Mesenchymal stem cell (in vitro differentiated cells and primary cell): ENCODE data around the gene TMEM143.
A peak's percentile ranks its signal among the peaks of the same experiment; 100 is the strongest.
"Not testable (repeated sequence)": the region's sequence is repeated elsewhere in the genome, so short reads cannot be mapped to it uniquely, and the experiment has no call there.

Experiments used
- DNase-seq: peaks from one replicate; pipeline ENCODE4 v3.0.0-alpha.2; 2013
- H2AFZ ChIP-seq: one replicate; pipeline ENCODE4 v1.6.1; 2013; ENCODE audit warnings: low read depth, mild to moderate bottlenecking, control low read depth, inconsistent platforms, low read length, moderate library complexity
- H2AK5ac ChIP-seq: 2 replicates; pipeline ENCODE4 v1.6.1; 2013; ENCODE audit warnings: low read length, moderate library complexity, mild to moderate bottlenecking, inconsistent platforms; ENCODE audit not compliant: severe bottlenecking
- H2BK120ac ChIP-seq: one replicate; pipeline ENCODE4 v1.6.1; 2013; ENCODE audit warnings: low read depth, mild to moderate bottlenecking, inconsistent platforms, low read length, moderate library complexity
- H2BK12ac ChIP-seq, 2 experiments: one replicate each; pipeline ENCODE4 v1.6.1; 2013; ENCODE audit warnings: inconsistent platforms in 2 of 2, low read length in 2 of 2, mild to moderate bottlenecking in 2 of 2, moderate library complexity in 2 of 2, control low read depth in 1 of 2
- H2BK15ac ChIP-seq: one replicate; pipeline ENCODE4 v1.6.1; 2013; ENCODE audit warnings: mild to moderate bottlenecking, low read depth, inconsistent platforms; ENCODE audit not compliant: poor library complexity, severe bottlenecking
- H2BK5ac ChIP-seq: 2 replicates; pipeline ENCODE4 v1.6.1; 2013; ENCODE audit warnings: low read depth, mild to moderate bottlenecking, low read length, control low read depth, inconsistent platforms; ENCODE audit not compliant: poor library complexity, severe bottlenecking
- H3K14ac ChIP-seq, 2 experiments: one replicate each; pipeline ENCODE4 v1.6.1; 2013; ENCODE audit warnings: inconsistent platforms in 2 of 2, low read length in 2 of 2, control low read depth in 1 of 2, mild to moderate bottlenecking in 1 of 2, moderate library complexity in 1 of 2
- H3K18ac ChIP-seq, 2 experiments: one replicate each; pipeline ENCODE4 v1.6.1; 2013; ENCODE audit warnings: inconsistent platforms in 2 of 2, low read length in 2 of 2, control low read depth in 1 of 2, low read depth in 1 of 2, mild to moderate bottlenecking in 1 of 2
- H3K23ac ChIP-seq, 2 experiments: one replicate each; pipeline ENCODE4 v1.6.1; 2013; ENCODE audit warnings: inconsistent platforms in 2 of 2, low read length in 2 of 2, mild to moderate bottlenecking in 2 of 2, moderate library complexity in 2 of 2, control low read depth in 1 of 2
- H3K27ac ChIP-seq: 2 replicates; pipeline ENCODE4 v1.5.1; 2013; ENCODE audit warnings: mild to moderate bottlenecking, moderate library complexity, low read length, control low read depth, inconsistent platforms; ENCODE audit not compliant: poor library complexity, severe bottlenecking
- H3K27me3 ChIP-seq, 2 experiments: 2 replicates each; pipeline versions ENCODE4 v1.6.1 to v1.7.0; 2013; ENCODE audit warnings: low read length in 2 of 2, mild to moderate bottlenecking in 2 of 2, moderate library complexity in 2 of 2, control low read depth in 1 of 2, inconsistent platforms in 1 of 2; ENCODE audit not compliant: control insufficient read depth in 1 of 2, insufficient read depth in 1 of 2
- H3K36me3 ChIP-seq, 2 experiments: 2 replicates each; pipeline versions ENCODE4 v1.6.1 to v1.7.0; 2013; ENCODE audit warnings: low read length in 2 of 2, control low read depth in 1 of 2, inconsistent platforms in 1 of 2, low read depth in 1 of 2, mild to moderate bottlenecking in 1 of 2; ENCODE audit not compliant: insufficient read depth in 2 of 2, control insufficient read depth in 1 of 2
- H3K4ac ChIP-seq, 2 experiments: one replicate each; pipeline ENCODE4 v1.6.1; 2013; ENCODE audit warnings: inconsistent platforms in 2 of 2, low read length in 2 of 2, mild to moderate bottlenecking in 2 of 2, moderate library complexity in 2 of 2, control low read depth in 1 of 2, low read depth in 1 of 2
- H3K4me1 ChIP-seq: 2 replicates; pipeline ENCODE4 v1.6.1; 2013; ENCODE audit warnings: low read depth, low read length, control low read depth; ENCODE audit not compliant: control insufficient read depth, insufficient read depth
- H3K4me2 ChIP-seq: 2 replicates; pipeline ENCODE4 v1.6.1; 2013; ENCODE audit warnings: low read length, mild to moderate bottlenecking, inconsistent platforms; ENCODE audit not compliant: poor library complexity, severe bottlenecking
- H3K4me3 ChIP-seq, 2 experiments: 2 replicates each; pipeline versions ENCODE4 v1.5.1 to v1.7.0; 2013; ENCODE audit warnings: low read length in 2 of 2, mild to moderate bottlenecking in 2 of 2, control low read depth in 1 of 2, low read depth in 1 of 2; ENCODE audit not compliant: insufficient read depth in 1 of 2
- H3K79me1 ChIP-seq: replicated peaks from 2 replicates; pipeline ENCODE4 v1.6.1; 2013; ENCODE audit warnings: mild to moderate bottlenecking, control low read depth, low read length, inconsistent platforms; ENCODE audit not compliant: poor library complexity, severe bottlenecking
- H3K9ac ChIP-seq: 2 replicates; pipeline ENCODE4 v1.7.0; 2013; ENCODE audit warnings: mild to moderate bottlenecking, low read length, moderate library complexity
- H3K9me3 ChIP-seq: 2 replicates; pipeline ENCODE4 v1.7.0; 2013; ENCODE audit warnings: mild to moderate bottlenecking, low read length; ENCODE audit not compliant: control insufficient read depth
- H4K8ac ChIP-seq: one replicate; pipeline ENCODE4 v1.6.1; 2013; ENCODE audit warnings: inconsistent platforms, mild to moderate bottlenecking, low read length, moderate library complexity
- H4K91ac ChIP-seq: one replicate; pipeline ENCODE4 v1.6.1; 2013; ENCODE audit warnings: mild to moderate bottlenecking, low read length, inconsistent platforms
- WGBS: methylation state at CpG from one replicate; pipeline ENCODE4 v1.1.7; 2013; ENCODE audit warnings: mixed read lengths; 5-methylcytosine and 5-hydroxymethylcytosine counted together

The TMEM143 gene

GRCh38 chr19:48321372-48321621 lies 42.4 kb downstream of the TMEM143 start:
- Histone ChIP-seq H3K4me2 (peak overlapping the region; percentile 95), H4K91ac (peak overlapping the region; percentile 98), H3K27ac (peak overlapping the region; percentile 91), H2BK15ac (peak overlapping the region; percentile 99), H3K14ac (peak overlapping the region in 1 of 2 experiments; percentile 85), H4K8ac (peak overlapping the region; percentile 99), H3K79me1 (peaks cover 4% of the 10 kb centered on the region), H3K4ac (peak overlapping the region; percentile 95 to 97), H2BK5ac (peak overlapping the region; percentile 21), H3K4me1 (peaks cover 48% of the 10 kb centered on the region), H3K18ac (peak overlapping the region; percentile 92 to 95), H3K36me3 (no peaks in the 10 kb centered on the region), H2AK5ac (peak overlapping the region; percentile 47), H3K23ac (peak overlapping the region in 1 of 2 experiments; percentile 75), H2BK12ac (peak overlapping the region; percentile 81 to 86), H2BK120ac (peak overlapping the region; percentile 95), H3K9ac (peak overlapping the region; percentile 94), H3K27me3 (no peaks in the 10 kb centered on the region), H2AFZ (no peak overlapping the region), H3K9me3 (no peaks in the 10 kb centered on the region), H3K4me3 (peak overlapping the region; percentile 63 to 83)
- DNase-seq: peak; percentile 95
- WGBS: 2% methylated on average over 21 of the region's 22 CpGs

GRCh38 chr19:48319647-48320541 lies 43.8 kb downstream of the TMEM143 start:
- Histone ChIP-seq H2BK12ac (peak overlapping the region; percentile 97), H2BK120ac (peak overlapping the region; percentile 84), H3K27ac (no peak overlapping the region), H3K14ac (no peak overlapping the region), H3K4me3 (peak overlapping the region in 1 of 2 experiments; percentile 28), H3K4me1 (peaks cover 43% of the 10 kb centered on the region), H2AFZ (peak overlapping the region; percentile 36), H3K27me3 (no peaks in the 10 kb centered on the region), H4K91ac (peak overlapping the region; percentile 98), H4K8ac (peak overlapping the region; percentile 93), H3K9ac (peak overlapping the region; percentile 65), H2AK5ac (peak overlapping the region; percentile 78), H3K18ac (peak overlapping the region; percentile 13 to 93), H3K9me3 (no peaks in the 10 kb centered on the region), H3K4me2 (no peak overlapping the region), H2BK5ac (no peak overlapping the region), H3K4ac (peak overlapping the region; percentile 86 to 87), H3K36me3 (no peaks in the 10 kb centered on the region), H3K79me1 (peaks cover 4% of the 10 kb centered on the region), H3K23ac (no peak overlapping the region), H2BK15ac (peak overlapping the region; percentile 99)
- peak; percentile 87 for DNase-seq
- 63% methylated on average over 11 of the region's 16 CpGs for WGBS

DNA sequence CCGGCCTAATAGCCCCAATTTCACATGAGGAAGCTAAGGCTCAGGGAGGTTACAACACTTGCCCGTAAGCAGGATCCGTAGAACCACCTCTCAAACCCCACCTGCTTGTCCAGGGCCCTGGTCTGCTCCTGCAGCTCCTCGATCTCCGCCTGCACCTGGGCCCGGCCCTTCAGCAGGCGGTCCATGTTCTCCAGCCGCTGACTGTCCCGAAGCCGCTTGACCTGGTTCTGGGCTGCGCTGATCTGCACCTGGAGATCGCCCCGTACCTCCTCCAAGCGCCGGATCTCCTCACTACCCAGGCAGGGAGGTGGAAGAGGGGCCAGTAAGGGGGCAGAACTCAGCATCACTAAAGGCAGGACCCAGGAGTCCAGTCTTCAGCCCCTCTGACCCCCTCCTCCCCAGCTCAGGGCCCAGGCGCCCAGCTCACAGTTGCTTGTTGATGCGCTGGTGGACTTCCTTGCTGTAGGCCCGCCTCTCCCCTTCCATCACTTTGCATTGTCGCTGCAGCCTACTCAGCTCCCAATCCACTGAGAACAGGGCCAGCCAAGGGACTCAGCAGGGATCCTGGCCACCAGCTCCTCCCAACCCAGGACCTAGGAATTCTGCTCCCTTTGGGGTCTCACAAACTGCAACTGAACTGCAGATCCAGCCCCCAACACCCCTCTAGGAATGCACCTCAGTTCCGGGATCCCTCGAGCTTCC lies 45.3 kb downstream of the TMEM143 start:
- Histone ChIP-seq H3K23ac (no peak overlapping the region), H3K27me3 (no peaks in the 10 kb centered on the region), H3K18ac (no peak overlapping the region), H3K36me3 (no peaks in the 10 kb centered on the region), H4K91ac (no peak overlapping the region), H3K4me1 (peaks cover 40% of the 10 kb centered on the region), H2AFZ (no peak overlapping the region), H3K9me3 (no peaks in the 10 kb centered on the region), H3K4me2 (no peak overlapping the region), H3K4ac (no peak overlapping the region), H2BK120ac (no peak overlapping the region), H4K8ac (no peak overlapping the region), H3K9ac (no peak overlapping the region), H2BK5ac (no peak overlapping the region), H2BK15ac (no peak overlapping the region), H3K4me3 (no peak overlapping the region), H3K14ac (no peak overlapping the region), H2AK5ac (no peak overlapping the region), H3K79me1 (peaks cover 4% of the 10 kb centered on the region), H2BK12ac (peak overlapping the region in 1 of 2 experiments; percentile 7), H3K27ac (no peak overlapping the region)
- DNase-seq: no peak
- 93% methylated on average over 20 of the region's 21 CpGs for WGBS

DNA sequence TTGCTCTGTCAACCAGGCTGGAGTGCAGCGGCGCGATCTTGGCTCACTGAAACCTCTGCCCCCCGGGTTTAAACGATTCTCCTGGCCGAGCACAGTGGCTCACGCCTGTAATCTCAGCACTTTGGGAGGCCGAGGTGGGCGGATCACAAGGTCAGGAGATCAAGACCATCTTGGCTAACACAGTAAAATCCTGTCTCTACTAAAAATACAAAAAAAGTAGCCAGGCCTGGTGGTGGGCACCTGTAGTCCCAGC lies 46.1 kb downstream of the TMEM143 start:
- not testable (repeated sequence) for H2BK5ac ChIP-seq, H3K4me2 ChIP-seq, H3K4ac ChIP-seq, H3K9me3 ChIP-seq, H3K14ac ChIP-seq, H3K23ac ChIP-seq, H3K79me1 ChIP-seq, H2BK12ac ChIP-seq, H3K27ac ChIP-seq, DNase-seq, H2AFZ ChIP-seq, H2BK15ac ChIP-seq, H3K4me3 ChIP-seq, H2BK120ac ChIP-seq, H3K18ac ChIP-seq, H4K8ac ChIP-seq, H3K9ac ChIP-seq, H4K91ac ChIP-seq, H3K36me3 ChIP-seq, H2AK5ac ChIP-seq, H3K27me3 ChIP-seq
- peaks cover 37% of the 10 kb centered on the region for H3K4me1 ChIP-seq
- WGBS: 77% methylated on average over 9 of the region's 9 CpGs
